C4-2B (cell line): ENCODE data around the gene SAMD4B.

Experiments
- CTCF ChIP-seq: fragments of 450-650 bp; conservative IDR thresholded peaks from 2 replicates; pipeline ENCODE4 v1.5.1; 2017; ENCODE audit warnings: mild to moderate bottlenecking
- ZFX ChIP-seq: fragments of 450-650 bp; IDR thresholded peaks from 2 replicates; pipeline ENCODE4 v1.6.1; 2017

GRCh38 chr19:39390751-39391437 lies 48.7 kb downstream of the SAMD4B start, which contains the start of the genes MED29 and PAF1:
- no peak for TF ChIP-seq CTCF
- TF ChIP-seq ZFX, result no peak
